SK-N-SH (cell line): Measurements from ENCODE around the gene COX10. TPM values are rescaled to one million over a fixed set of nuclear protein-coding genes. Genes with fewer than 3 reads are reported as not detected.

Experiments
- CTCF ChIA-PET: fragments of 300-600, 350-600 bp; formaldehyde crosslinking; extraction: SDS; loops from one replicate; lab custom pipeline; 2021; lab: Yijun Ruan, JAX
- POLR2A ChIA-PET: fragments of 350-600 bp; sonication (Branson Sonifier 250); formaldehyde crosslinking; extraction: SDS; loops from one replicate; lab custom pipeline; 2020; ENCODE audit warnings: antibody characterized with exemption, inconsistent platforms; lab: Yijun Ruan, JAX
- DNase-seq: peaks from one replicate; pipeline ENCODE4 v3.0.0; 2012
- H2AFZ ChIP-seq: fragments of 200-600 bp; sonication (generic); 2 replicates; pipeline ENCODE4 v1.8.1; 2016; ENCODE audit warnings: antibody characterized with exemption, mild to moderate bottlenecking, low read depth
- H3F3A ChIP-seq: fragments of 200-600 bp; sonication (generic); replicated peaks from 2 replicates; pipeline ENCODE3; 2016; ENCODE audit warnings: antibody characterized with exemption, mild to moderate bottlenecking; ENCODE audit not compliant: insufficient read depth
- H3K27ac ChIP-seq, 2 experiments: fragments of 200-500 bp in 1 of 2; fragments of 200-600 bp in 1 of 2; sonication (Bioruptor generic) in 1 of 2; sonication (generic), shearing (Covaris generic) in 1 of 2; 2 replicates each; pipeline versions ENCODE4 v1.5.1 to v1.6.1; 2014 to 2016; ENCODE audit warnings: low read depth in 2 of 2, inconsistent platforms in 1 of 2, low read length in 1 of 2, mild to moderate bottlenecking in 1 of 2, mixed read lengths in 1 of 2
- H3K27me3 ChIP-seq: fragments of 200-600 bp; sonication (generic), shearing (Covaris generic); 2 replicates; pipeline ENCODE4 v1.6.1; 2016; ENCODE audit warnings: mixed run types; ENCODE audit not compliant: insufficient read depth
- H3K36me3 ChIP-seq, 2 experiments: fragments of 200-500 bp in 1 of 2; fragments of 200-600 bp in 1 of 2; sonication (Bioruptor generic) in 1 of 2; sonication (generic) in 1 of 2; replicated peaks in 1 of 2; 2 replicates each; pipeline versions ENCODE3 to v1.5.1; 2014 to 2016; ENCODE audit warnings: low read length in 1 of 2, mild to moderate bottlenecking in 1 of 2; ENCODE audit not compliant: insufficient read depth in 2 of 2, control insufficient read depth in 1 of 2
- H3K4me1 ChIP-seq, 2 experiments: fragments of 200-500 bp in 1 of 2; fragments of 200-600 bp in 1 of 2; sonication (Bioruptor generic) in 1 of 2; sonication (generic), shearing (Covaris generic) in 1 of 2; 2 replicates each; pipeline versions ENCODE4 v1.5.1 to v1.6.1; 2014 to 2016; ENCODE audit warnings: low read depth in 1 of 2, low read length in 1 of 2, mixed run types in 1 of 2; ENCODE audit not compliant: insufficient read depth in 2 of 2, control insufficient read depth in 1 of 2
- H3K4me2 ChIP-seq: fragments of 200-600 bp; sonication (generic), shearing (Covaris generic); 2 replicates; pipeline ENCODE4 v1.6.1; 2017; ENCODE audit warnings: mixed run types
- H3K4me3 ChIP-seq, 2 experiments: fragments of 200-500 bp in 1 of 2; fragments of 200-600 bp in 1 of 2; sonication (Bioruptor generic) in 1 of 2; sonication (generic), shearing (Covaris generic) in 1 of 2; 2 replicates each; pipeline versions ENCODE4 v1.5.1 to v1.8.1; 2014 to 2016; ENCODE audit warnings: low read depth in 2 of 2, inconsistent platforms in 1 of 2, low read length in 1 of 2, mild to moderate bottlenecking in 1 of 2, mixed read lengths in 1 of 2, moderate library complexity in 1 of 2
- H3K79me2 ChIP-seq: fragments of 200-600 bp; sonication (generic); 2 replicates; pipeline ENCODE4 v1.8.1; 2017; ENCODE audit warnings: mild to moderate bottlenecking; ENCODE audit not compliant: insufficient read depth
- H3K9ac ChIP-seq: fragments of 200-600 bp; sonication (generic); 2 replicates; pipeline ENCODE4 v1.6.1; 2017; ENCODE audit warnings: mixed run types
- H3K9me2 ChIP-seq: fragments of 200-600 bp; sonication (generic); 2 replicates; pipeline ENCODE4 v1.6.1; 2017; ENCODE audit warnings: mixed run types
- H3K9me3 ChIP-seq: fragments of 200-600 bp; sonication (generic); 2 replicates; pipeline ENCODE4 v1.6.1; 2017; ENCODE audit warnings: mixed run types, mild to moderate bottlenecking, moderate library complexity
- H4K20me1 ChIP-seq: fragments of 200-600 bp; sonication (generic); 2 replicates; pipeline ENCODE4 v1.6.1; 2017; ENCODE audit warnings: mild to moderate bottlenecking, mixed run types; ENCODE audit not compliant: insufficient read depth
- CTCF ChIP-seq: fragments of 200-600 bp; sonication (generic); IDR thresholded peaks from 2 replicates; pipeline ENCODE4 v1.6.1; 2017; ENCODE audit warnings: antibody characterized with exemption, mild to moderate bottlenecking, moderate library complexity
- FOXM1 ChIP-seq: IDR thresholded peaks from 2 replicates; pipeline ENCODE4 v1.4.0; 2012; ENCODE audit warnings: low read depth, mild to moderate bottlenecking
- GABPA ChIP-seq: IDR thresholded peaks from 2 replicates; pipeline ENCODE4 v1.4.0; 2012; ENCODE audit warnings: low read depth, mild to moderate bottlenecking
- GATA2 ChIP-seq: sonication (generic); formaldehyde crosslinking; IDR thresholded peaks from 2 replicates; pipeline ENCODE4 v1.5.0; 2020; ENCODE audit warnings: mild to moderate bottlenecking, missing genetic modification reagents
- PBX3 ChIP-seq: IDR thresholded peaks from 2 replicates; pipeline ENCODE4; 2012
- POLR2AphosphoS5 ChIP-seq: IDR thresholded peaks from 2 replicates; pipeline ENCODE4 v1.6.1; 2012; ENCODE audit warnings: low read depth, low read length
- REST ChIP-seq: IDR thresholded peaks from 2 replicates; pipeline ENCODE4 v1.6.1; 2012; ENCODE audit warnings: mild to moderate bottlenecking, low read depth, low read length, moderate library complexity
- RFX5 ChIP-seq: IDR thresholded peaks from 2 replicates; pipeline ENCODE4 v1.6.1; 2012; ENCODE audit warnings: mild to moderate bottlenecking, improper control_type of control experiment, low read length
- SIN3A ChIP-seq: IDR thresholded peaks from 2 replicates; pipeline ENCODE4 v1.6.1; 2012; ENCODE audit warnings: low read depth, mild to moderate bottlenecking, low read length, moderate library complexity, borderline replicate concordance
- SMC3 ChIP-seq: IDR thresholded peaks from 2 replicates; pipeline ENCODE4 v1.6.1; 2012; ENCODE audit warnings: low read depth, low read length, improper control_type of control experiment
- TAF1 ChIP-seq: IDR thresholded peaks from 2 replicates; pipeline ENCODE4 v1.6.1; 2012; ENCODE audit warnings: low read depth, mild to moderate bottlenecking, low read length, moderate library complexity, borderline replicate concordance
- USF1 ChIP-seq: IDR thresholded peaks from 2 replicates; pipeline ENCODE4 v1.4.0; 2012; ENCODE audit warnings: low read depth, borderline replicate concordance
- USF2 ChIP-seq: fragments of 150-350 bp; IDR thresholded peaks from 2 replicates; pipeline ENCODE4 v1.6.1; 2017; ENCODE audit warnings: antibody characterized with exemption, low read length, low read depth, borderline replicate concordance
- WGBS: methylation state at CpG from one replicate; pipeline ENCODE4 v1.1.6; 2017; ENCODE audit warnings: low lambda C conversion rate; 5-methylcytosine and 5-hydroxymethylcytosine counted together
- polyA plus RNA-seq, 3 experiments: library from polyadenylated mRNA; depleted of rRNA; stranded (reverse); fragments of >200 nt; gene quantifications; 2 replicates each; pipeline ENCODE4 v1.2.3, GENCODE V29; 2012
- small RNA-seq, 7 experiments: library from RNA; depleted of rRNA; stranded (forward); fragments of <200 nt; gene quantifications; one replicate each; pipeline ENCODE3, GENCODE V24; 2012

The COX10 gene
- polyA plus RNA-seq, 1 of the 3 experiments (the other 2 are of a cell fraction), result 8.7 TPM

GRCh38 chr17:14245629-14246028 is 176.3 kb downstream of the COX10 start:
- Histone ChIP-seq H3K9me3 (no peaks in the 10 kb centered on the region), H3K9ac (no peak overlapping the region), H3K79me2 (no peaks in the 10 kb centered on the region), H2AFZ (0 out of 2 replicates have a peak overlapping the region, but pooled peaks have one; percentile 46), H3K4me3 (no peak overlapping the region), H3K27me3 (peaks cover 14% of the 10 kb centered on the region; the same call in 1 of the 2 replicates), H3K36me3 (no peaks in the 10 kb centered on the region), H4K20me1 (no peaks in the 10 kb centered on the region), H3K4me2 (no peak overlapping the region), H3K9me2 (no peaks in the 10 kb centered on the region), H3K4me1 (no peaks in the 10 kb centered on the region), H3F3A (no peaks in the 10 kb centered on the region), H3K27ac (no peak overlapping the region)
- DNase-seq, result no peak
- WGBS, result 5% methylated on average over 3 of the region's 3 CpGs
- POLR2A ChIA-PET, result no interaction called here
- no peak for TF ChIP-seq RFX5
- TF ChIP-seq PBX3, result no peak
- no peak for TF ChIP-seq GABPA
- no peak for TF ChIP-seq SMC3
- TF ChIP-seq TAF1, result no peak
- TF ChIP-seq USF1, result no peak
- TF ChIP-seq SIN3A, result no peak
- no peak for TF ChIP-seq POLR2AphosphoS5
- no peak for TF ChIP-seq CTCF
- no peak for TF ChIP-seq FOXM1
- no peak for TF ChIP-seq GATA2
- TF ChIP-seq USF2, result no peak
- no peak for TF ChIP-seq REST
- CTCF ChIA-PET, result interaction anchor here (1.1 kb wide), 1 partner anchor 16 kb away, joined by 3 read pairs; no protein-coding TSS in a partner anchor

Small RNA genes lying within 50 kb of the gene (small RNA-seq; reads per million reads assigned to genes)
- gene RF00090, result 0 reads per million in 7 experiments

Other genes starting within 250 kb of the COX10 start
- not detected in 2 replicates for gene CDRT15, start 167.4 kb downstream of the COX10 start, polyA plus RNA-seq (2012; rRNA removed)
- gene HS3ST3B1, start 231.6 kb downstream of the COX10 start, polyA plus RNA-seq (2012; rRNA removed), result 0.55 and 0.67 TPM in 2 replicates